ENCODE measurements around the gene SLC9C2.
"Not testable (repeated sequence)": the region's sequence is repeated elsewhere in the genome, so short reads cannot be mapped to it uniquely, and the experiment has no call there.

SLC9C2 gene

GRCh38 chr1:173603056-173603591 is at the start of gene SLC9C2:
TSS of gene SLC9C2 (minus strand) at chr1:173603072. CDS start at chr1:173601776, 1,296 bp downstream.
- DNase-seq, result no peak

GRCh38 chr1:173648880-173649605 is 46.2 kb upstream of the SLC9C2 start:
- no peak for DNase-seq

GRCh38 chr1:173646656-173647055 is 43.8 kb upstream of the SLC9C2 start:
- DNase-seq, result no peak

- DNase-seq, result not testable (repeated sequence)
These were observed 39.7 kb upstream of the SLC9C2 start for GRCh38 chr1:173642450-173643139.

DNA sequence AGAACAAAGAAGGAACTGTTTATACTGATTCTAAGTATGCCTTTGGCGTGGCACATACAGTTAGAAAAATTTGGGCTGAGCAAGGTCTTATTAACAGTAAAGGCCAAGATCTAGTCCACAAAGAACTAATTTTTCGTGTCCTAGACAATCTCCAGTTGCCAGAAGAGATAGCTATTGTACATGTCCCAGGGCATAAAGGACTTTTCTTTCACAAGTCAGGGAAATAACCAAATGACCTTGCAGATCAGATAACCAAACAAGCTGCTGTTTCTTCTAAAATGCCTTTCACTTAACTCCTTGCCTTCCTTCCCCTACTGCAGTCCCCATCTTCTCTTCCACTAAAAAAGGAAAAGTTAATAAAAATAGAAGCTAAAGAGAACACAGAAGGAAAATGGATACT is 36.2 kb upstream of the SLC9C2 start:
- DNase-seq, result no peak

- no peak for DNase-seq
These were observed 35.5 kb upstream of the SLC9C2 start for GRCh38 chr1:173638043-173639021.

GRCh38 chr1:173637236-173638042 is 34.6 kb upstream of the SLC9C2 start:
- not testable (repeated sequence) for DNase-seq

DNA sequence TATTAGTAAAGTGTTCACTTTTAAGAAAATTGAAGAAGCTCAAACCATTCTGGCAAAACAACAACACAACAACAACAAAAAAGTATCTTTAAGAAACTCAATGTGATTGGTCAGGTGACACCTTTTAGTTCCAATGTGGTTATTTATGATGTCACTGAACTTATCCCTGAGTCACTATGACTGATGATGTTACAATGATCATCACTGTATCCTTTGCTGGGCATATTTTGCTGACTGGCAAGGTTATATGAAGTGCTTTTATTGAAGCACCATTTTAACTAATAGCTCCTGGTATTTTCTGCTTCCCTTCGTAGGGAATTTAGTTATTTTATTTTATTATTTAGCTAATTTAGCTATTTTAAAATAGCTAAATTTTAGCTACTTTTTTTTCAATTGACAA is 32.2 kb upstream of the SLC9C2 start, which contains the start of gene TEX50:
Gene TEX50, plus strand, starts transcription at position 223 of the 400 bp plus-strand sequence. CDS start 184 bp downstream, outside the sequence.
- no peak for DNase-seq

DNA sequence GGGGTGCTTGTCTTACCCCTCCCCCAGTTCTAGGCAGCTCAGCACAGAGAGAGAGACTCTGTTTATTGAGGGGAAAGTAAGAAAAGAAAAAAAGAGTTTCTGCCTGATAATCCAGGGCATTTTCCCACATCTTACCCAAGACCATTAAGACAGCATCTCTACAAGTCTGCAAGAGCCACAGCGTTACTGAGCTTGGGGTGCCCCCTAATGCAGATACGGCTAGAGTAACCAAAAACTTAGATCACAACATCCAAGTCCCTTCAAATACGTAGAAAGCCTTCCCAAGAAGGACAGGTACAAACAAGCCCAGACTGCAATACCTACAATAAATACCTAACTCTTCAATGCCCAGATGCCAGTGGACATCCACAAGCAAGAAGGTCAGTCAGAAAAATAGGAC is 26.0 kb upstream of the SLC9C2 start:
- no peak for DNase-seq

- DNase-seq, result no peak
These were observed 24.4 kb upstream of the SLC9C2 start for GRCh38 chr1:173627269-173627668.

- no peak for DNase-seq
These were observed 14.0 kb upstream of the SLC9C2 start for GRCh38 chr1:173616859-173617258.

GRCh38 chr1:173613086-173613485 is 10.2 kb upstream of the SLC9C2 start:
- not testable (repeated sequence) for DNase-seq

DNA sequence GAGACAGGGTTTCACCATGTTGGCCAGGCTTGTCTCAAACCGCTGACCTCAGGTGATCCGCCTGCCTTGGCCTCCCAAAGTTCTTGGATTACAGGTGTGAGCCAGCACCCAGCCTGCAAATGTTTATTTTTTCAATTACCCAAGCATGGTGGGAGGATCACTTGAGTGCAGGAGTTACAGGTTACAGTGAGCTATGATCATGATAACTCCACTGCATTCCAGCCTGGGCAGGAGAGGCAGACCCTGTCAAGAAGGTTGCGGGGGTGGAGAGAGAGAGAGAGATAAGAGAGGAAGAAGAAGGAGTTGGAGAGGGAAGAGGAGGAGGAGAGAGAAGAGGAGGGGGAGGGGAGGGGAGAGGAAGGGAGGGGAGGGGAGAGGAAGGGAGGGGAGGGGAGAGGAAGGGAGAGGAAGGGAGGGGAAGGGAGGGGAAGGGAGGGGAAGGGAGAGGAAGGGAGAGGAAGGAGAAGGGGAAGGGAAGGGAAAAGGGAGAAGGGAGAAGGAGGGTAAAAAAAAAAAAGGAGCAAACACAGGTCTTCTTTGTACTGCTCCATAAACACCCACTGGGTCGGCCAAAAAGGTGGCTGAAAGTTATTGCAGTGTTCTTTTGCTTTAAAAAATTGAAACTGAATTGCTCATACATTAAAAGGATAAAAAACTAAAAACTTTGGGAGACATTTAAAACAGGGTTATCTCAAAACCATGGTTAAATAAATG is 5.8 kb upstream of the SLC9C2 start:
- no peak for DNase-seq

DNA sequence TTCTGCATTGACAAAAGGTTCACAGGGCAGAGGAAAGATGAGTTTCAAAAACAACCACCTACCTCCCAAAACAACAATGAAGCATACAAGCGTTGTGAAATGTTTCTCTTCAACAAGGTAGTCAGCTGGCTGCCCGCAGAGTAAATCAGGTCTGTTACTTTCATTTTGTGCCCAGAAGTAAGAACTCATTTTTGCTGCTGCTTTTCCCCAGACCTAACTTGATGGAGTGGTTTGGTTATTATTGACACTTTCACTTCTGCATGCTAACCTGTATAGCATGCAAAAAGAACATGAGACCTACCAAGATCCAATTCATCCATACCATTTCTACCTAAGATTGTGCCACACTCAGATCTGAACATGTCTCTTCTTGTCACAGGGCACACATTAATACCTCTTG is 1.3 kb downstream of the SLC9C2 start:
- DNase-seq, result no peak

DNA sequence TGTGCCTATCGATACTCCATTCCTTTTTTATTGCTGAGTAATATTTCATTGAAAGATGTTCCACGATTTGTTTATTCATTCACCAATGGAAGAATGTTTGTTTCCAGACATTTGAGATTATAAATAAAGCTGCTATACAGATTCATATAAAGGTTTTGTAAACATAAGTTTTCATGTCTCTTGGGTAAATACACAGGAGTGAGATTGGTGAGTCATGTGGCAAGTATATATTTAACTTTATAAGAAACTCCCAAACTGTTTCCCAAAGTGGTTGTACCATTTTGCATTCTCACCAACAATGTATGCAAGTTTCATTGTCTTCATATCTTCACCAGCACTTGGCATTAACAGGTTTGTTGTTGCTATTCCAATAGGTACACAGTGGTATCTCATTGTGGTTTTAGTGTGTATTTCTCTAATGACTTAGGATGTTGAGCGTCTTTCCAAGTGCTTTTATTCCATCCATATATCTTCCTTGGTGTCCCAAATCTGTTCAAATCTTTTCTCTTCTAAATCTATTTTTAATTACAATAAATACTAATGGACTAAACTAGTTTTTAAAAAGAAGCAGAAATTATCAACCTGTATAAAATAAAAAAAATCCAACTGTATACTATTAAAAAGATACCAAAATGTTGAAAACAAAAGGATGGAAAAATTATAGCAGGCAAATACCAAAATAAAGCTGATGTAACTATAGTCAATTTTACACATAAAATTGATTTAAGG is 6.6 kb downstream of the SLC9C2 start:
- no peak for DNase-seq

DNA sequence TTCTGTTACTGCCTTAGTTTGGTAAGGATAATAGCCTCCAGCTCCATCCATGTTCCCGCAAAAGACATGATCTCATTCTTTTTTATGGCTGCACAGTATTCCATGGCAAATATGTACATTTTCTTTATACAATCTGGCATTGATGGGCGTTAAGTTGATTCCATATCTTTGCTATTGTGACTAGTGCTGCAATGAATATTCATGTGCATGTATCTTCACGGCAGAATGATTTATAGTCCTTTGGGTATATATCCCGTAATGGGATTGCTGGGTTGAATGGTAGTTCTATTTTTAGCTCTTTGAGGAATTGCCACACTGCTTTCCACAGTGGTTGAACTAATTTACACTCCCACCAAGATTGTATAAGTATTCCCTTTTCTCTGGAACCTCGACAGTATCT is 11.7 kb downstream of the SLC9C2 start:
- not testable (repeated sequence) for DNase-seq

DNA sequence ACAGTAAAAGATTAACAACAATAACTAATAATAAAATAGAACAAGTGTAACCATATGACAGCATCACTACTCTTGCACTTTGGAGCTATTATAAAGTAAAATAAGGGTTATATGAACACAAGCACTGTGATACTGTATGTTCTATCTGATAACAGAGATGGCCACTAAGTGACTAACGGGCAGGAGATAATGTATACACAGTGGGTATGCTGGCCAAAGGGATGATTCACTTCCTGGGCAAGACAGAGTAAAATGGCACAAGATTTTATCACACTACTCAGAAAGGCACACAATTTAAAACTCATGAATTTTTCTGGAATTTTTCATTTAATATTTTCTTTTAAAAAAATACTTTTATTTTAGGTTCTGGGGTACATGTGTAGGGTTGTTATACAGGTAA is 12.3 kb downstream of the SLC9C2 start:
- DNase-seq, result no peak

DNA sequence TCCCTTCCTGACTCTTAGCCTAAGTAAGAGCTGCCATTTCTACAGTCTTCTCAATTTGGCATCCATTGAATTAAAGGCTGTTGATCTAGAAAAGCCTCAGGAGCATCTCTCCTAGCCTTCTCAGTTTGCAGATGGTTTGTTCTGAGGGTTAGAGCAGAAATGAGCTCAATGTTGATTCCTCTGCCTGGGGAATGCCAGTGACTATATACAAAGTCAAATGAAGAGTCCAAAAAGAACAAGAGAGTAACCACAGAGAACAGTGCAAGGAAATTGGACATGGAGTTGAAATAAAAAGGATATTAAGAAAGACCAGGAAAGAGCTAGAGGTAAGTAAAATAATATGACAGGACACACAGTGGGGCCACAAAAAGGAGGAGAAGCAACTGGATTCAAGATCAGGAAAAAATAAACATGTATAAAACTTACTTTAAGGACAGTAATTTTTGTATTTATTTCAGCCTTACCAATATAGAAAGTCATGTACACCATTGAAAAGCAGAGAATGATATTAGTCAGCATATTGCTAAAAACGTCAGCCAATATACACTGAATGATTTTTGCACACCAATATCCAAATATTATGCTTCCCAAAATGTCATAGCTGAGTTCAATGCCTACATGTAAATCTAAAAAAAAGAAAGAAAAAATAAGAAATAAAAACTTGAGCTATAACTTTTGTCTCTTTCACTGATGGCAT is 21.3 kb downstream of the SLC9C2 start:
- DNase-seq, result no peak

DNA sequence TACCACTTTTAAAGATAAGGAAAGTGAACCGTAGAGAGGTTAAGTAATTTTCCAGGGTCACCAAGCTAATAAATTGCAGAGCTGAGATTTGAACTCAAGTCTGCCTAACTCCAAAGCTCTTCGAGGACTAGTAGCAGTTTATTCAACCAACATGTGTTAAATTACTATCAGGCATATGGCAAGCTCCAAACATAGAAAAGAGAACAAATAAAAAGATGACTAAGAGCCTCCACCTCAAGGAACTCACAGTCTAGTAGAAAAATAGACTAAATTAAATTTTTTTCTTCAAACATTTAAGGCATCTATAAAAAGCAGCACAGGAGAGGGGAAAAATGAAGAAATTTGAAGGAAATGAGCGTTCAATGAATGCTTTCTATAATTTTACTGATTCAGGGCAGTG is 22.2 kb downstream of the SLC9C2 start:
- DNase-seq, result no peak

GRCh38 chr1:173580071-173580470 is 22.8 kb downstream of the SLC9C2 start:
- DNase-seq, result no peak
